NCI-H2227 (cell line): ENCODE results near the gene MSL2.
"Not testable (repeated sequence)": the region's sequence is repeated elsewhere in the genome, so short reads cannot be mapped to it uniquely, and the experiment has no call there.

ENCODE experiments used
- DNase-seq: peaks from one replicate; lab custom pipeline; 2025; ENCODE audit not compliant: unreplicated experiment; lab: John Stamatoyannopoulos, UW

MSL2 gene

DNA sequence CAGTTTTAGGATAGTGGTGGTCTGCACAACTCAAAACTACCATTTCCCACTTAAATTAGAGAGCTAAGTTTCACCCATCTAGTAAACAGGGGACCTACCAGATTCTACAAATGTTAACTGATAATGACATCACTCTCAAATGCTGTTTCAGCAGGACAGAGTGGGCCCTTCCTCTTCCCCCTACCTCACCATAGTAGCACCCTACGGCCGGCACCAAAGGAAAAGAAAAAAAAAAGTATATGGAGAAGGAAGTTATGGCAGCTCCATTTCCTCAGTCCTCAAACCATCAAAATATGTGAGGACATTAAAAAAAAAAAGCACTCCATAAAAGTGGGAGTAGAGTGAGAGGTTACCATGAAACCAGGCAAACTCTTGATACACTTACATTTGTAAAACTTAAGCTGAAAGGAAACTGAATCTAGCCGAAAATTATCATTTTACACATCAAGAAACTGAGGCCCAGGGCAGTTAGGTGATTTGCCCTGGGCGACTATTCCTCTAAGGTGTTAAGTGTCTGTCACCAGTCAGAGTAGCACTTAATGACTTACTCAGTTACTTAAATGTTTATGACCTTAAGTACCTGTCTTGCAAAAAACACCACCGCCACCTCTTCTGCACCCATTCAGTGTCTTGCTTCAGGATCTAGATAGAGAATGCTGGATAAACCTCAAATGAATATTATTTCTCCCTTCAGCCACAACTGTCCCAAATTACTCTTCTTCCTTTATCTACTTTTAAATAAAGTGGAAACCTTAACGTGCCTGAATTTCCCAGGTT lies 2.7 kb downstream of the MSL2 start:
- DNase-seq: no peak

DNA sequence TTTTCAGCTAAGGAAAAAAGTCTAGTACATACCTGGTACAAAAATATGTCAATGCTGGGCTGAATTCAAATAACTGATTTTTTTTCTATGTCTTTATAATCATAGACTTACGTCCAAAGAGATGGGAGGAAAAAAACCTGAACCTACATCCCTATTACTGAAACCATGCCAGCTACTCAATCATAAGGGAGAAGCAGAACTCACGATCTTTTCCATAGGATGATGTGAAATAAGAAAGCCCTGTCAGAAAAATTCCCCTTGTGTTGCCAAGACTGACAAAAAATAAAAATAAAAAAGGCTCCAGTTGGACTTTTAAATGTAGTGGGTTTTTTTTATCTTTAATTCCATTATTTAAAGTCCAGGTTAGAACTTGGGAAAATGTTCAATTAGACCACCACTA lies 3.3 kb downstream of the MSL2 start:
- DNase-seq: no peak

DNA sequence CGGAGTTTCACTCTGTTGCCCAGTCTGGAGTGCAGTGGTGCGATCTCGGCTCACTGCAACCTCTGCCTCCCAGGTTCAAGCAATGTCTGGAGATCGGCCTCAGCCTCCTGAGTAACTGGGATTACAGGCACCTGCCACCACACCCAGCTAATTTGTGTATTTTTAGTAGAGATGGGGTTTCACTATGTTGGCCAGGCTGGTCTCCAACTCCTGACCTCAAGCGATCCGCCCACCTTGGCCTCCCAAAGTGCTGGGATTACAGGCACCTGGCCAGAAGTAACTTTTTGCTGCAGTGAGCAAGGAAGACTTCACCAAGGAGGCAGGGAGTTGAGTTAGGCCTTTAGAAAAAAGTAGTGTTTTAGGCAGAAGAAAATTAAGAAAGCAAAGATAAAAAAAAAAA lies 3.9 kb downstream of the MSL2 start:
- DNase-seq: not testable (repeated sequence)

GRCh38 chr3:136189859-136190617 lies 6.1 kb downstream of the MSL2 start:
- no peak for DNase-seq

GRCh38 chr3:136189043-136189442 lies 7.1 kb downstream of the MSL2 start:
- no peak for DNase-seq

DNA sequence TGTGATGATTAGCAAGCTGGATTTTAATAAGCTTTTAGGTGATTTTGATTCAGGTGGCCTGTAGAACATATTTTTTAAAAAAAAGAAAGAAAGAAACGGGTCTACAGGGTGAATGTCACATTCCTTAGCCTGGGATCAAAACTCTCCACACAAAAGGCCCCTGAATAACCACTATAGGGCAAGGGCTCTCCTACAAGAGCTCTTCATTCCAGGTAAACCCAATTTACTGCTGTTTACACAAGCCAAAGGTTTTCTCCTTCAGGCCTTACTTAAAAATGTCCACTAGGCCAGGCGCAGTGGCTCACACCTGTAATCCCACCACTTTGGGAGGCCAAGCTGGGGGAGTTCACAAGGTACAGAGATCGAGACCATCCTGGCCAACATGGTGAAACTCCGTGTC lies 8.3 kb downstream of the MSL2 start:
- DNase-seq: no peak

DNA sequence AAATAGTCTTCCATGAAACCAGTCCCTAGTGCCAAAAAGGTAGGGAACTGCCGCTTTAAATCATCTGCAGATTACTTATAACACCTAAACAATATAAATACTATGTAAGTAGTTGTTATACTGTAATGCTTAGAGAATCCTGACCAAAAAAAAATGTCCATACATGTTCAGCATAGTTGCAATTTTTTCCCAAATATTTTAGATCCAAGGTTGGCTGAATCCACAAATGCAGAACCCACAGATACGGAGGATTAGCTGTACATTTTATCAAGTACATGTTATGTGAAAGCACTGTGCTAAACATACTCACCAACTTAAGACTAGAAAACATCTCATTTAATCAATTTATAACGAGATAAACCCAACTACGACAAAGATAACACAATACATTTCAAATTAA lies 9.3 kb downstream of the MSL2 start:
- DNase-seq: no peak

GRCh38 chr3:136186344-136186743 lies 9.8 kb downstream of the MSL2 start:
- DNase-seq: no peak

DNA sequence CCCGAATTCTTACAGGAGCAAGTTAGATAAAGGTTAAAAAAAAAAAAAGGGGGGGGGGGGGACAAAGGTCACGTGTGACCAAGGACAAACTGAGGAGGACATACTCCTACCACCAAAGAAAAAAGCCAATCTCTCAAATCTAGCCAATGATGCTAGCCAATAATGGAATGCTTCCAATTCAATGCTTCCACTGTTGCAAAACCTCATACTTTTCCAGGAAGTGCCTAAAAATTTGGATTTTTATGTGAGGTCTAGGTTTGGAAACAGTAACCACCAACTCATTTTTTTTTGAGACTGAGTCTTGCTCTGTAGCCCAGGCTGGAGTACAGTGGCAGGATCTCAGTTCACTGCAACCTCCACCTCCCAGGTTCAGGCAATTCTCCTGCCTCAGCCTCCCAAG lies 11.4 kb downstream of the MSL2 start:
- DNase-seq: no peak

GRCh38 chr3:136181741-136182140 lies 14.4 kb downstream of the MSL2 start:
- no peak for DNase-seq

DNA sequence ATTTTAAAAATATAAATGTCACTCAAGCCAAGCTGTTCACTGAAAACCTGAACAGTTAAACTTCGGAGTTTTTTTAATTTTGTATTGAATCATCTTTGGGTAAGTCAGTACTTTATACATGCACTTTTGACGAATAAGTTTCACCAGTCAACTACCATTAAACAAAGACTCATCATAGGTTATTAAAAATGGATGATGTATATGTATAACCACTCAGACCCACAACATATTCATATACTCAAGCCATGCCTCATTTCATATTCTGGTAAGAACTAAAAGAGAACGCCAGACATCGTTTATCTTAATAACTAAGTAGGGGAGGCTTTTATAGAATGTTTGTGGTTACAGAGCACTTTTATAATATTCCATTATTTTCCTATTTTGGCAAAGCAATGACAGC lies 18.3 kb downstream of the MSL2 start:
- no peak for DNase-seq

GRCh38 chr3:136173939-136174490 lies 22.1 kb downstream of the MSL2 start:
- DNase-seq: no peak

GRCh38 chr3:136171097-136171542 lies 25.0 kb downstream of the MSL2 start:
- no peak for DNase-seq

DNA sequence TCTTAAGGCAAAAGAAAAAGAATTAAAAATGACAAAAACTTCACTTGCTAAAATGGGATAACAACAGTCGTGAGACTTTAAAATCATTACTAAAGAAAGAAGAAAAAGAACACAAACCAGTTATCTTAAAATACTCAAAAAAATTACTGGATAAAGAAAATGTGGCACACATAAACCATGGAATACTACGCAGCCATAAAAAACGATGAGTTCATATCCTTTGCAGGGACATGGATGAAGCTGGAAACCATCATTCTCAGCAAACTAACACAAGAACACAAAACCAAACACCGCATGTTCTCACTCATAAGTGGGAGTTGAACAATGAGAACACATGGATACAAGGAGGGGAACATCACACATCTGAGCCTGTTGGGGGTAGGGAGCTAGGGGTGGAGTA lies 27.9 kb downstream of the MSL2 start:
- DNase-seq: not testable (repeated sequence)

GRCh38 chr3:136166507-136166906 lies 29.6 kb downstream of the MSL2 start:
- DNase-seq: no peak

- DNase-seq: not testable (repeated sequence)
Measured at GRCh38 chr3:136163607-136164006, 32.5 kb downstream of the MSL2 start.

DNA sequence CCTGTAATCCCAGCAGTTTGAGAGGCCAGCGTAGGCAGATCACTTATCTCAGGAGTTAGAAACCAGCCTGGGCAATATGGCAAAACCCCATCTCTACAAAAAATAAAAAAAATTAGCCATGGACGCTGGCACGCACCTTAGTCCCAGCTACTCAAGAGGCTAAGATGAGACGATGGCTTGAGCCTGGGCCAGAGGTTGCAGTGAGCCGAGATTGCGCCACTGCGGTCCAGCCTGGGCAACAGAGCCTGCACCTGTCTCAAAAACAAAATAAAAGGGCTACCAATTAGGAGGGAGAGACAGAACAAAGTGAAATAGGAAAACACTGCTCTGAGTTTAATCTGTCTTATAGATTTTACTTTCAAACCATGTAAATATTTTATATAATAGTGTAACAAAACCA lies 33.8 kb downstream of the MSL2 start:
- DNase-seq: no peak

- no peak for DNase-seq
Measured at GRCh38 chr3:136161516-136161915, 34.6 kb downstream of the MSL2 start.

DNA sequence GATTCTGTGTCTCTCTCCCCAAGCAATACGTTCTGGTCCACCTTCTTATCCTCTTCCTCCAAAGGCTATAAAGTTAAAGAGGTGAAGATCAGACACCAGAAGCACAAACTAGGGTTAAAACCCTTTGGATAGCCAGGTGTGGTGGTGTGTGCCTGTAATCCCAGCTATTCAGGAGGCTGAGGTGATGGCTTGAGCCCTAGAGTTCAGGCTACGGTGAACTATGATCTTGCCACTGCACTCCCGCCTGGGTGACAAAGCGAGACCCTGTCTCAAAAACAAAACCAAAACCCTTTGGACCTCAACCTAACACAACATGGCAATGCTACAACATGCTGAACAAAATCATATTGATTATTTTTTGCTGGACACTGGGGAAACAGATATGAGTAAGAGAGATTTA lies 43.2 kb downstream of the MSL2 start:
- no peak for DNase-seq

- DNase-seq: no peak
Measured at GRCh38 chr3:136152176-136152843, 43.8 kb downstream of the MSL2 start.

GRCh38 chr3:136151219-136151618 lies 44.9 kb downstream of the MSL2 start:
- no peak for DNase-seq

- no peak for DNase-seq
Measured at GRCh38 chr3:136149667-136150066, 46.5 kb downstream of the MSL2 start.
